HL-60 (cell line): Measurements from ENCODE around the gene AHRR.

Experiments used
- GABPA ChIP-seq: IDR thresholded peaks from 2 replicates; pipeline ENCODE4 v1.6.1; 2012; ENCODE audit warnings: low read depth
- POLR2AphosphoS5 ChIP-seq: IDR thresholded peaks from 2 replicates; pipeline ENCODE4 v1.6.1; 2012; ENCODE audit warnings: low read depth
- TF ChIP-seq, protein P1 (sequence below): IDR thresholded peaks from one replicate; pipeline ENCODE4 v1.5.1; 2011; ENCODE audit warnings: low read length, control low read depth, inconsistent platforms; ENCODE audit not compliant: insufficient read depth

DNA sequence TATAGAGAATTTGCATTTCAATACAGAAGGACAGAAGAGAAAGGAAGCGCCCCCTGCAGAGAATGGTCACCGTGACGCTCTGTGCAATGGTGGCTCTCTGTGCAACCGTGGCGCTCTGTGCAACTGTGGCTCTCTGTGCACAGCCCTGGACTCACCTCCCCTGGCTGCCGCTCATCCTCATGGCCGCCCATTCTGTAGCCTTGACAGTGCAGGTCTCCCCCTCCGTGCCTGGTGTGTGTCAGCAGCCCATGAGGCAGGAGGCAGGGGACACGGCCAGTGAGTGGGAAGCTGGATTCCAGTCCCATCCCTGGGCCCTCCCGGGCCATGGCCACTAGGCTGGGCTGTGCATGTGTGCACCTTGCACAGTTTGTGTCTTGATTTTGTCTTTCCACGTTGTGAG, 133.4 kb downstream of the AHRR start:
- TF ChIP-seq, protein P1, sequence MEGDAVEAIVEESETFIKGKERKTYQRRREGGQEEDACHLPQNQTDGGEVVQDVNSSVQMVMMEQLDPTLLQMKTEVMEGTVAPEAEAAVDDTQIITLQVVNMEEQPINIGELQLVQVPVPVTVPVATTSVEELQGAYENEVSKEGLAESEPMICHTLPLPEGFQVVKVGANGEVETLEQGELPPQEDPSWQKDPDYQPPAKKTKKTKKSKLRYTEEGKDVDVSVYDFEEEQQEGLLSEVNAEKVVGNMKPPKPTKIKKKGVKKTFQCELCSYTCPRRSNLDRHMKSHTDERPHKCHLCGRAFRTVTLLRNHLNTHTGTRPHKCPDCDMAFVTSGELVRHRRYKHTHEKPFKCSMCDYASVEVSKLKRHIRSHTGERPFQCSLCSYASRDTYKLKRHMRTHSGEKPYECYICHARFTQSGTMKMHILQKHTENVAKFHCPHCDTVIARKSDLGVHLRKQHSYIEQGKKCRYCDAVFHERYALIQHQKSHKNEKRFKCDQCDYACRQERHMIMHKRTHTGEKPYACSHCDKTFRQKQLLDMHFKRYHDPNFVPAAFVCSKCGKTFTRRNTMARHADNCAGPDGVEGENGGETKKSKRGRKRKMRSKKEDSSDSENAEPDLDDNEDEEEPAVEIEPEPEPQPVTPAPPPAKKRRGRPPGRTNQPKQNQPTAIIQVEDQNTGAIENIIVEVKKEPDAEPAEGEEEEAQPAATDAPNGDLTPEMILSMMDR = no peak
- TF ChIP-seq POLR2AphosphoS5 (no peak), GABPA (no peak)
